PC-3 (cell line): ENCODE data around the gene DGKB.

ENCODE experiments used
- EZH2 ChIP-seq: fragments of 300-600 bp; sonication (generic); IDR thresholded peaks from one replicate; pipeline ENCODE4 v1.6.1; 2017; ENCODE audit warnings: antibody characterized with exemption, mild to moderate bottlenecking, low read length; ENCODE audit not compliant: unreplicated experiment
- TF ChIP-seq, protein P1 (sequence below): fragments of 300-600 bp; sonication (generic); conservative IDR thresholded peaks from 2 replicates; pipeline ENCODE4 v1.5.1; 2017; ENCODE audit warnings: antibody characterized with exemption, low read depth, mild to moderate bottlenecking, low read length

DNA sequence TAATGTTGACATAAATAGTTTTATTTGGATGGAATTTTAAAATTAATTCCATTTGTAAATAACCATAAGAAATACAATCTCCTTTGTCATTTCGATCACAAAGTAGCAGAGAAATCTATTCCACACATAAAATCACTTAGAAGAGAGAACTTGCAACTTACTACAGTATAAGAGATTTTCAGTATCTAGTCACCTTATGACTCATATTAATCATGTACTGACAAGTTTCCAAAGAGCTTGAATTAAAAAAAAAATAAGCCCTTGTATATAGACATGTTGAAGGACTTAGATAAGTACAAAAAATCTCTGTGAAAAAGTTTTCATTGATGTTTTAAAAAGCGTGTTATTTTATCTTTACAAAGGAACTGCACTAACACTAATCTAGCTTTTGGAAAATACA lies 706.0 kb downstream of the DGKB start:
- TF ChIP-seq, protein P1, sequence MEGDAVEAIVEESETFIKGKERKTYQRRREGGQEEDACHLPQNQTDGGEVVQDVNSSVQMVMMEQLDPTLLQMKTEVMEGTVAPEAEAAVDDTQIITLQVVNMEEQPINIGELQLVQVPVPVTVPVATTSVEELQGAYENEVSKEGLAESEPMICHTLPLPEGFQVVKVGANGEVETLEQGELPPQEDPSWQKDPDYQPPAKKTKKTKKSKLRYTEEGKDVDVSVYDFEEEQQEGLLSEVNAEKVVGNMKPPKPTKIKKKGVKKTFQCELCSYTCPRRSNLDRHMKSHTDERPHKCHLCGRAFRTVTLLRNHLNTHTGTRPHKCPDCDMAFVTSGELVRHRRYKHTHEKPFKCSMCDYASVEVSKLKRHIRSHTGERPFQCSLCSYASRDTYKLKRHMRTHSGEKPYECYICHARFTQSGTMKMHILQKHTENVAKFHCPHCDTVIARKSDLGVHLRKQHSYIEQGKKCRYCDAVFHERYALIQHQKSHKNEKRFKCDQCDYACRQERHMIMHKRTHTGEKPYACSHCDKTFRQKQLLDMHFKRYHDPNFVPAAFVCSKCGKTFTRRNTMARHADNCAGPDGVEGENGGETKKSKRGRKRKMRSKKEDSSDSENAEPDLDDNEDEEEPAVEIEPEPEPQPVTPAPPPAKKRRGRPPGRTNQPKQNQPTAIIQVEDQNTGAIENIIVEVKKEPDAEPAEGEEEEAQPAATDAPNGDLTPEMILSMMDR: no peak
- no peak for TF ChIP-seq EZH2
